SK-N-SH (cell line): ENCODE measurements around the gene SDK1. TPM values are rescaled to one million over a fixed set of nuclear protein-coding genes. Genes with fewer than 3 reads are reported as not detected.

Experiments
- CTCF ChIA-PET: fragments of 300-600, 350-600 bp; formaldehyde crosslinking; extraction: SDS; loops from one replicate; lab custom pipeline; 2021; lab: Yijun Ruan, JAX
- POLR2A ChIA-PET: fragments of 350-600 bp; sonication (Branson Sonifier 250); formaldehyde crosslinking; extraction: SDS; loops from one replicate; lab custom pipeline; 2020; ENCODE audit warnings: antibody characterized with exemption, inconsistent platforms; lab: Yijun Ruan, JAX
- DNase-seq: peaks from one replicate; pipeline ENCODE4 v3.0.0; 2012
- H2AFZ ChIP-seq: fragments of 200-600 bp; sonication (generic); 2 replicates; pipeline ENCODE4 v1.8.1; 2016; ENCODE audit warnings: antibody characterized with exemption, mild to moderate bottlenecking, low read depth
- H3F3A ChIP-seq: fragments of 200-600 bp; sonication (generic); replicated peaks from 2 replicates; pipeline ENCODE3; 2016; ENCODE audit warnings: antibody characterized with exemption, mild to moderate bottlenecking; ENCODE audit not compliant: insufficient read depth
- H3K27ac ChIP-seq, 2 experiments: fragments of 200-500 bp in 1 of 2; fragments of 200-600 bp in 1 of 2; sonication (Bioruptor generic) in 1 of 2; sonication (generic), shearing (Covaris generic) in 1 of 2; 2 replicates each; pipeline versions ENCODE4 v1.5.1 to v1.6.1; 2014 to 2016; ENCODE audit warnings: low read depth in 2 of 2, inconsistent platforms in 1 of 2, low read length in 1 of 2, mild to moderate bottlenecking in 1 of 2, mixed read lengths in 1 of 2
- H3K27me3 ChIP-seq: fragments of 200-600 bp; sonication (generic), shearing (Covaris generic); 2 replicates; pipeline ENCODE4 v1.6.1; 2016; ENCODE audit warnings: mixed run types; ENCODE audit not compliant: insufficient read depth
- H3K36me3 ChIP-seq, 2 experiments: fragments of 200-500 bp in 1 of 2; fragments of 200-600 bp in 1 of 2; sonication (Bioruptor generic) in 1 of 2; sonication (generic) in 1 of 2; replicated peaks in 1 of 2; 2 replicates each; pipeline versions ENCODE3 to v1.5.1; 2014 to 2016; ENCODE audit warnings: low read length in 1 of 2, mild to moderate bottlenecking in 1 of 2; ENCODE audit not compliant: insufficient read depth in 2 of 2, control insufficient read depth in 1 of 2
- H3K4me1 ChIP-seq, 2 experiments: fragments of 200-500 bp in 1 of 2; fragments of 200-600 bp in 1 of 2; sonication (Bioruptor generic) in 1 of 2; sonication (generic), shearing (Covaris generic) in 1 of 2; 2 replicates each; pipeline versions ENCODE4 v1.5.1 to v1.6.1; 2014 to 2016; ENCODE audit warnings: low read depth in 1 of 2, low read length in 1 of 2, mixed run types in 1 of 2; ENCODE audit not compliant: insufficient read depth in 2 of 2, control insufficient read depth in 1 of 2
- H3K4me2 ChIP-seq: fragments of 200-600 bp; sonication (generic), shearing (Covaris generic); 2 replicates; pipeline ENCODE4 v1.6.1; 2017; ENCODE audit warnings: mixed run types
- H3K4me3 ChIP-seq, 2 experiments: fragments of 200-500 bp in 1 of 2; fragments of 200-600 bp in 1 of 2; sonication (Bioruptor generic) in 1 of 2; sonication (generic), shearing (Covaris generic) in 1 of 2; 2 replicates each; pipeline versions ENCODE4 v1.5.1 to v1.8.1; 2014 to 2016; ENCODE audit warnings: low read depth in 2 of 2, inconsistent platforms in 1 of 2, low read length in 1 of 2, mild to moderate bottlenecking in 1 of 2, mixed read lengths in 1 of 2, moderate library complexity in 1 of 2
- H3K79me2 ChIP-seq: fragments of 200-600 bp; sonication (generic); 2 replicates; pipeline ENCODE4 v1.8.1; 2017; ENCODE audit warnings: mild to moderate bottlenecking; ENCODE audit not compliant: insufficient read depth
- H3K9ac ChIP-seq: fragments of 200-600 bp; sonication (generic); 2 replicates; pipeline ENCODE4 v1.6.1; 2017; ENCODE audit warnings: mixed run types
- H3K9me2 ChIP-seq: fragments of 200-600 bp; sonication (generic); 2 replicates; pipeline ENCODE4 v1.6.1; 2017; ENCODE audit warnings: mixed run types
- H3K9me3 ChIP-seq: fragments of 200-600 bp; sonication (generic); 2 replicates; pipeline ENCODE4 v1.6.1; 2017; ENCODE audit warnings: mixed run types, mild to moderate bottlenecking, moderate library complexity
- H4K20me1 ChIP-seq: fragments of 200-600 bp; sonication (generic); 2 replicates; pipeline ENCODE4 v1.6.1; 2017; ENCODE audit warnings: mild to moderate bottlenecking, mixed run types; ENCODE audit not compliant: insufficient read depth
- FOSL2 ChIP-seq: IDR thresholded peaks from 2 replicates; pipeline ENCODE4 v1.4.0; 2012; ENCODE audit warnings: low read depth, mild to moderate bottlenecking, moderate library complexity, borderline replicate concordance
- FOXM1 ChIP-seq: IDR thresholded peaks from 2 replicates; pipeline ENCODE4 v1.4.0; 2012; ENCODE audit warnings: low read depth, mild to moderate bottlenecking
- GABPA ChIP-seq: IDR thresholded peaks from 2 replicates; pipeline ENCODE4 v1.4.0; 2012; ENCODE audit warnings: low read depth, mild to moderate bottlenecking
- IRF3 ChIP-seq: fragments of 150-350 bp; IDR thresholded peaks from 2 replicates; pipeline ENCODE4 v1.6.1; 2016; ENCODE audit warnings: mild to moderate bottlenecking, low read depth, low read length
- MAX ChIP-seq: IDR thresholded peaks from 2 replicates; pipeline ENCODE4 v1.4.0; 2012; ENCODE audit warnings: low read depth
- MXI1 ChIP-seq: IDR thresholded peaks from 2 replicates; pipeline ENCODE4 v1.6.1; 2012; ENCODE audit warnings: mild to moderate bottlenecking, low read depth, low read length, improper control_type of control experiment
- NFIC ChIP-seq: IDR thresholded peaks from 2 replicates; pipeline ENCODE4 v1.4.0; 2012; ENCODE audit warnings: borderline replicate concordance
- POLR2AphosphoS5 ChIP-seq: IDR thresholded peaks from 2 replicates; pipeline ENCODE4 v1.6.1; 2012; ENCODE audit warnings: low read depth, low read length
- RAD21 ChIP-seq: IDR thresholded peaks from 2 replicates; pipeline ENCODE4 v1.6.1; 2012; ENCODE audit warnings: mild to moderate bottlenecking, low read length
- RCOR1 ChIP-seq: fragments of 150-350 bp; IDR thresholded peaks from 2 replicates; pipeline ENCODE4 v1.6.1; 2017; ENCODE audit warnings: antibody characterized with exemption, low read length
- REST ChIP-seq: IDR thresholded peaks from 2 replicates; pipeline ENCODE4 v1.6.1; 2012; ENCODE audit warnings: mild to moderate bottlenecking, low read depth, low read length, moderate library complexity
- RXRA ChIP-seq: IDR thresholded peaks from 2 replicates; pipeline ENCODE4 v1.4.0; 2012; ENCODE audit warnings: low read depth, mild to moderate bottlenecking, borderline replicate concordance
- SIN3A ChIP-seq: IDR thresholded peaks from 2 replicates; pipeline ENCODE4 v1.6.1; 2012; ENCODE audit warnings: low read depth, mild to moderate bottlenecking, low read length, moderate library complexity, borderline replicate concordance
- SMC3 ChIP-seq: IDR thresholded peaks from 2 replicates; pipeline ENCODE4 v1.6.1; 2012; ENCODE audit warnings: low read depth, low read length, improper control_type of control experiment
- TAF1 ChIP-seq: IDR thresholded peaks from 2 replicates; pipeline ENCODE4 v1.6.1; 2012; ENCODE audit warnings: low read depth, mild to moderate bottlenecking, low read length, moderate library complexity, borderline replicate concordance
- TEAD4 ChIP-seq: IDR thresholded peaks from 2 replicates; pipeline ENCODE4 v1.4.0; 2012; ENCODE audit warnings: mild to moderate bottlenecking, borderline replicate concordance; ENCODE audit not compliant: insufficient read depth
- YY1 ChIP-seq: IDR thresholded peaks from 2 replicates; pipeline ENCODE4 v1.4.0; 2012; ENCODE audit warnings: low read depth, mild to moderate bottlenecking
- WGBS: methylation state at CpG from one replicate; pipeline ENCODE4 v1.1.6; 2017; ENCODE audit warnings: low lambda C conversion rate; 5-methylcytosine and 5-hydroxymethylcytosine counted together
- polyA plus RNA-seq, 3 experiments: library from polyadenylated mRNA; depleted of rRNA; stranded (reverse); fragments of >200 nt; gene quantifications; 2 replicates each; pipeline ENCODE4 v1.2.3, GENCODE V29; 2012
- TF ChIP-seq, protein P1 (sequence below): IDR thresholded peaks from 2 replicates; pipeline ENCODE4; 2012
- TF ChIP-seq, protein P2 (sequence below): IDR thresholded peaks from 2 replicates; pipeline ENCODE4 v1.4.0; 2012; ENCODE audit warnings: low read depth, borderline replicate concordance

SDK1 gene
- polyA plus RNA-seq, 1 of the 3 experiments (the other 2 are of a cell fraction) = 1.2 TPM

GRCh38 chr7:4077980-4078379 is 776.9 kb downstream of the SDK1 start (continued):
- TF ChIP-seq, protein P1, sequence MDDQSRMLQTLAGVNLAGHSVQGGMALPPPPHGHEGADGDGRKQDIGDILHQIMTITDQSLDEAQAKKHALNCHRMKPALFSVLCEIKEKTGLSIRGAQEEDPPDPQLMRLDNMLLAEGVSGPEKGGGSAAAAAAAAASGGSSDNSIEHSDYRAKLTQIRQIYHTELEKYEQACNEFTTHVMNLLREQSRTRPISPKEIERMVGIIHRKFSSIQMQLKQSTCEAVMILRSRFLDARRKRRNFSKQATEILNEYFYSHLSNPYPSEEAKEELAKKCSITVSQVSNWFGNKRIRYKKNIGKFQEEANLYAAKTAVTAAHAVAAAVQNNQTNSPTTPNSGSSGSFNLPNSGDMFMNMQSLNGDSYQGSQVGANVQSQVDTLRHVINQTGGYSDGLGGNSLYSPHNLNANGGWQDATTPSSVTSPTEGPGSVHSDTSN = no peak
- TF ChIP-seq IRF3 = no peak
- TF ChIP-seq POLR2AphosphoS5 = no peak
- TF ChIP-seq TEAD4 = no peak
- no peak for TF ChIP-seq MAX
- TF ChIP-seq NFIC = no peak

- H3K4me1 ChIP-seq = no peaks in the 10 kb centered on the region
- H3K36me3 ChIP-seq = no peaks in the 10 kb centered on the region
- H3F3A ChIP-seq = no peaks in the 10 kb centered on the region
- H3K9me2 ChIP-seq = no peaks in the 10 kb centered on the region
- no peak overlapping the region for H3K27ac ChIP-seq
- H4K20me1 ChIP-seq = no peaks in the 10 kb centered on the region
- no peak overlapping the region for H3K4me3 ChIP-seq
- no peaks in the 10 kb centered on the region for H3K79me2 ChIP-seq
- ChIA-PET CTCF (no interaction called here), POLR2A (no interaction called here)
- no peak overlapping the region for H2AFZ ChIP-seq
- DNase-seq = no peak
- 51% methylated on average over 13 of the region's 13 CpGs for WGBS
- no peaks in the 10 kb centered on the region for H3K27me3 ChIP-seq
- H3K4me2 ChIP-seq = no peak overlapping the region
- TF ChIP-seq GABPA (no peak), RCOR1 (no peak), REST (no peak), RAD21 (no peak), FOXM1 (no peak), YY1 (no peak), SMC3 (no peak), TAF1 (no peak), MXI1 (no peak), MAX (no peak), SIN3A (no peak), FOSL2 (no peak), RXRA (no peak)
- TF ChIP-seq, protein P2, sequence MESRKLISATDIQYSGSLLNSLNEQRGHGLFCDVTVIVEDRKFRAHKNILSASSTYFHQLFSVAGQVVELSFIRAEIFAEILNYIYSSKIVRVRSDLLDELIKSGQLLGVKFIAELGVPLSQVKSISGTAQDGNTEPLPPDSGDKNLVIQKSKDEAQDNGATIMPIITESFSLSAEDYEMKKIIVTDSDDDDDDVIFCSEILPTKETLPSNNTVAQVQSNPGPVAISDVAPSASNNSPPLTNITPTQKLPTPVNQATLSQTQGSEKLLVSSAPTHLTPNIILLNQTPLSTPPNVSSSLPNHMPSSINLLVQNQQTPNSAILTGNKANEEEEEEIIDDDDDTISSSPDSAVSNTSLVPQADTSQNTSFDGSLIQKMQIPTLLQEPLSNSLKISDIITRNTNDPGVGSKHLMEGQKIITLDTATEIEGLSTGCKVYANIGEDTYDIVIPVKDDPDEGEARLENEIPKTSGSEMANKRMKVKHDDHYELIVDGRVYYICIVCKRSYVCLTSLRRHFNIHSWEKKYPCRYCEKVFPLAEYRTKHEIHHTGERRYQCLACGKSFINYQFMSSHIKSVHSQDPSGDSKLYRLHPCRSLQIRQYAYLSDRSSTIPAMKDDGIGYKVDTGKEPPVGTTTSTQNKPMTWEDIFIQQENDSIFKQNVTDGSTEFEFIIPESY = no peak
- TF ChIP-seq, protein P1 = no peak
- H3K9ac ChIP-seq = no peak overlapping the region
- no peaks in the 10 kb centered on the region for H3K9me3 ChIP-seq
These were observed 777.5 kb downstream of the SDK1 start for GRCh38 chr7:4078580-4078979.
